ENCODE results near the gene ABL1.

The ABL1 gene

GRCh38 chr9:130869250-130869649 lies 34.2 kb downstream of the ABL1 start:
- peaks cover 3 to 41% (median 35%) of the 10 kb centered on the region in 5 donors for H3K4me1 ChIP-seq (ENCODE audit: control insufficient read depth in 5 of 5, insufficient read depth in 5 of 5, low read length in 5 of 5)
- H3K27ac ChIP-seq (ENCODE audit: low read depth, low read length) = no peak overlapping the region
- no peak overlapping the region for H3K9ac ChIP-seq (ENCODE audit: low read length in 5 of 5)
- H3K36me3 ChIP-seq (ENCODE audit: control insufficient read depth in 5 of 5, insufficient read depth in 5 of 5, low read length in 5 of 5) = peaks cover 2 to 60% (median 45%) of the 10 kb centered on the region in 5 donors
- no peaks in the 10 kb centered on the region for H3K9me3 ChIP-seq (ENCODE audit: control insufficient read depth in 5 of 5, low read length in 5 of 5)
- no peak overlapping the region for H3K4me3 ChIP-seq (ENCODE audit: low read depth in 1 of 5, low read length in 5 of 5)
- H3K27me3 ChIP-seq (ENCODE audit: control insufficient read depth in 5 of 5, insufficient read depth in 4 of 5, low read length in 5 of 5) = no peaks in the 10 kb centered on the region

- Histone ChIP-seq H3K36me3 (ENCODE audit: control insufficient read depth in 5 of 5, insufficient read depth in 5 of 5, low read length in 5 of 5) (peaks cover 4 to 65% (median 53%) of the 10 kb centered on the region in 5 donors), H3K4me1 (ENCODE audit: control insufficient read depth in 5 of 5, insufficient read depth in 5 of 5, low read length in 5 of 5) (peaks cover 3 to 41% (median 30%) of the 10 kb centered on the region in 5 donors)
These were observed 35.7 kb downstream of the ABL1 start for GRCh38 chr9:130870491-130871381.

GRCh38 chr9:130871395-130872062 lies 36.5 kb downstream of the ABL1 start:
- H3K36me3 ChIP-seq (ENCODE audit: control insufficient read depth in 5 of 5, insufficient read depth in 5 of 5, low read length in 5 of 5) = peaks cover 4 to 70% (median 53%) of the 10 kb centered on the region in 5 donors
- H3K4me1 ChIP-seq (ENCODE audit: control insufficient read depth in 5 of 5, insufficient read depth in 5 of 5, low read length in 5 of 5) = peaks cover 1 to 36% (median 25%) of the 10 kb centered on the region in 5 donors
- H3K27ac ChIP-seq (ENCODE audit: low read depth, low read length) = no peak overlapping the region

More at GRCh38 chr9:130870491-130871381, 35.7 kb downstream of the ABL1 start:
- Histone ChIP-seq H3K27me3 (ENCODE audit: control insufficient read depth in 5 of 5, insufficient read depth in 4 of 5, low read length in 5 of 5) (no peaks in the 10 kb centered on the region), H3K9ac (ENCODE audit: low read length in 5 of 5) (no peak overlapping the region), H3K9me3 (ENCODE audit: control insufficient read depth in 5 of 5, low read length in 5 of 5) (no peaks in the 10 kb centered on the region), H3K4me3 (ENCODE audit: low read depth in 1 of 5, low read length in 5 of 5) (no peak overlapping the region), H3K27ac (ENCODE audit: low read depth, low read length) (no peak overlapping the region)

DNA sequence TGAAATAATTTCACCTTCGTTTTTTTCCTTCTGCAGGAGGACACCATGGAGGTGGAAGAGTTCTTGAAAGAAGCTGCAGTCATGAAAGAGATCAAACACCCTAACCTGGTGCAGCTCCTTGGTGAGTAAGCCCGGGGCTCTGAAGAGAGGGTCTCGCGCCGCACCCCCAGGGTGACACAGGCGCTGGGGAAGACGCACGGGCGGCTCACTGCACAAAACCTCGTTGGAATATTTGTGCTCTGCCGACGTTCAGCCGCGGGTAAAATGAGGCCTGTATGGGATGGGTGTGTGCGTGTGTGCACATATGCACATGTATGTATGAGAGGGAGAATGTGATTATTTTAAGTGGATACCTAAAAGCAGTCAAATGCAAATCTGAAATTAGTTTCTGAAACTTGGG lies 37.0 kb downstream of the ABL1 start:
- Histone ChIP-seq H3K27ac (ENCODE audit: low read depth, low read length) (no peak overlapping the region), H3K36me3 (ENCODE audit: control insufficient read depth in 5 of 5, insufficient read depth in 5 of 5, low read length in 5 of 5) (peaks cover 4 to 73% (median 55%) of the 10 kb centered on the region in 5 donors), H3K4me1 (ENCODE audit: control insufficient read depth in 5 of 5, insufficient read depth in 5 of 5, low read length in 5 of 5) (peaks cover 0 to 35% (median 21%) of the 10 kb centered on the region in 5 donors), H3K27me3 (ENCODE audit: control insufficient read depth in 5 of 5, insufficient read depth in 4 of 5, low read length in 5 of 5) (no peaks in the 10 kb centered on the region), H3K9me3 (ENCODE audit: control insufficient read depth in 5 of 5, low read length in 5 of 5) (no peaks in the 10 kb centered on the region), H3K9ac (ENCODE audit: low read length in 5 of 5) (no peak overlapping the region), H3K4me3 (ENCODE audit: low read depth in 1 of 5, low read length in 5 of 5) (no peak overlapping the region)

More at GRCh38 chr9:130871395-130872062, 36.5 kb downstream of the ABL1 start:
- no peak overlapping the region for H3K4me3 ChIP-seq (ENCODE audit: low read depth in 1 of 5, low read length in 5 of 5)
- no peak overlapping the region for H3K9ac ChIP-seq (ENCODE audit: low read length in 5 of 5)
- H3K9me3 ChIP-seq (ENCODE audit: control insufficient read depth in 5 of 5, low read length in 5 of 5) = no peaks in the 10 kb centered on the region
- H3K27me3 ChIP-seq (ENCODE audit: control insufficient read depth in 5 of 5, insufficient read depth in 4 of 5, low read length in 5 of 5) = no peaks in the 10 kb centered on the region

DNA sequence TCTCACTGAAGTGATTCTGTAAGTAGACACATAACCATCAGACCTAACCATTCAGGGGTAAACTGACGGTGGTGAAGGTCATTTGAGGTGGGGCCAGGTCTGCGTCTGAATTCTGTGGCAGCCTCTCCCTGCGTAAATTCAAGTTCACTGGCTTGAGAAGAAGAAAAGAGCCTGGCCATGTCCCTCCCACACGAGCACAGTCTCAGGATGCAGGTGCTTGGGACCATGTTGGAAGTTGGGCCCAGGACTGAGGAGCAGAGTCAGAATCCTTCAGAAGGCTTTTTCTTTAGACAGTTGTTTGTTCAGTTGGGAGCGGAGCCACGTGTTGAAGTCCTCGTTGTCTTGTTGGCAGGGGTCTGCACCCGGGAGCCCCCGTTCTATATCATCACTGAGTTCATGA lies 37.5 kb downstream of the ABL1 start:
- Histone ChIP-seq H3K9me3 (ENCODE audit: control insufficient read depth in 5 of 5, low read length in 5 of 5) (no peaks in the 10 kb centered on the region), H3K27ac (ENCODE audit: low read depth, low read length) (no peak overlapping the region), H3K4me3 (ENCODE audit: low read depth in 1 of 5, low read length in 5 of 5) (no peak overlapping the region), H3K9ac (ENCODE audit: low read length in 5 of 5) (no peak overlapping the region), H3K27me3 (ENCODE audit: control insufficient read depth in 5 of 5, insufficient read depth in 4 of 5, low read length in 5 of 5) (no peaks in the 10 kb centered on the region), H3K4me1 (ENCODE audit: control insufficient read depth in 5 of 5, insufficient read depth in 5 of 5, low read length in 5 of 5) (peaks cover 0 to 35% (median 23%) of the 10 kb centered on the region in 5 donors), H3K36me3 (ENCODE audit: control insufficient read depth in 5 of 5, insufficient read depth in 5 of 5, low read length in 5 of 5) (peaks cover 4 to 69% (median 56%) of the 10 kb centered on the region in 5 donors)

DNA sequence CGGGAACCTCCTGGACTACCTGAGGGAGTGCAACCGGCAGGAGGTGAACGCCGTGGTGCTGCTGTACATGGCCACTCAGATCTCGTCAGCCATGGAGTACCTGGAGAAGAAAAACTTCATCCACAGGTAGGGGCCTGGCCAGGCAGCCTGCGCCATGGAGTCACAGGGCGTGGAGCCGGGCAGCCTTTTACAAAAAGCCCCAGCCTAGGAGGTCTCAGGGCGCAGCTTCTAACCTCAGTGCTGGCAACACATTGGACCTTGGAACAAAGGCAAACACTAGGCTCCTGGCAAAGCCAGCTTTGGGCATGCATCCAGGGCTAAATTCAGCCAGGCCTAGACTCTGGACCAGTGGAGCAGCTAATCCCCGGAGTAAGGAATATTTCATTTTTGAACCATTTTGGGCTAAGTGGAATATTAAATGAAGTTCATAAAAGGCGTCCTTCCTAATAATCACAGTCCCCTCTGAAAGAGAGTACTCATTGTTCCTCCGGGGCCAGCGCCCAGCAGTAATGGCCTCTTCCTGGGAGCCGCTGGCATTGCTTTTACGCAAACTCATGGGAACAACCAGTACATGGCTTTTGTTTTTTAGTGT lies 38.0 kb downstream of the ABL1 start:
- no peaks in the 10 kb centered on the region for H3K27me3 ChIP-seq (ENCODE audit: control insufficient read depth in 5 of 5, insufficient read depth in 4 of 5, low read length in 5 of 5)
- no peak overlapping the region for H3K27ac ChIP-seq (ENCODE audit: low read depth, low read length)
- no peak overlapping the region for H3K9ac ChIP-seq (ENCODE audit: low read length in 5 of 5)
- H3K36me3 ChIP-seq (ENCODE audit: control insufficient read depth in 5 of 5, insufficient read depth in 5 of 5, low read length in 5 of 5) = peaks cover 4 to 68% (median 56%) of the 10 kb centered on the region in 5 donors
- H3K4me3 ChIP-seq (ENCODE audit: low read depth in 1 of 5, low read length in 5 of 5) = no peak overlapping the region
- H3K4me1 ChIP-seq (ENCODE audit: control insufficient read depth in 5 of 5, insufficient read depth in 5 of 5, low read length in 5 of 5) = peaks cover 0 to 36% (median 22%) of the 10 kb centered on the region in 5 donors
- H3K9me3 ChIP-seq (ENCODE audit: control insufficient read depth in 5 of 5, low read length in 5 of 5) = no peaks in the 10 kb centered on the region

DNA sequence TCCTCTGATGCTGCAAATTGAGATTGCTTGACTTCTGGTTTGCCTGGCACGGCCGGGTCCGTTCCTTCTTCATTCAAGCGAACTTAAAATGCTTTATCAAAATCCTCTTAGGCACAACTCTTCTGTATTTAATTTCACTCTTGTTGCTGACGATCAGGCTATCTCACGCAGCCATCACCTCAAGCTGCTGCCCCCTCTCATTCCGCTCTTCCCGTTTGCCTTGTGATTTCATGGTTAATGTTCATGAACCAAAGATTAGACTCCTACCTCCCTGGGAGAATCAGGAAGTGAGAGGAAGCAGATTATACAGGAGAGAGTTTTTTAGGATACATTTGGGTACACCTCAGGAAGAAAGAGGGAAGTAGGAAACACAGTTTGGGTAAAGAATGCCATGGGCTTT lies 38.9 kb downstream of the ABL1 start:
- peaks cover 0 to 40% (median 22%) of the 10 kb centered on the region in 5 donors for H3K4me1 ChIP-seq (ENCODE audit: control insufficient read depth in 5 of 5, insufficient read depth in 5 of 5, low read length in 5 of 5)
- H3K9ac ChIP-seq (ENCODE audit: low read length in 5 of 5) = no peak overlapping the region
- no peak overlapping the region for H3K27ac ChIP-seq (ENCODE audit: low read depth, low read length)
- H3K9me3 ChIP-seq (ENCODE audit: control insufficient read depth in 5 of 5, low read length in 5 of 5) = no peaks in the 10 kb centered on the region
- peaks cover 7 to 77% (median 64%) of the 10 kb centered on the region in 5 donors for H3K36me3 ChIP-seq (ENCODE audit: control insufficient read depth in 5 of 5, insufficient read depth in 5 of 5, low read length in 5 of 5)
- no peak overlapping the region for H3K4me3 ChIP-seq (ENCODE audit: low read depth in 1 of 5, low read length in 5 of 5)
- H3K27me3 ChIP-seq (ENCODE audit: control insufficient read depth in 5 of 5, insufficient read depth in 4 of 5, low read length in 5 of 5) = no peaks in the 10 kb centered on the region

GRCh38 chr9:130874783-130875182 lies 39.7 kb downstream of the ABL1 start:
- no peaks in the 10 kb centered on the region for H3K9me3 ChIP-seq (ENCODE audit: control insufficient read depth in 5 of 5, low read length in 5 of 5)
- H3K4me3 ChIP-seq (ENCODE audit: low read depth in 1 of 5, low read length in 5 of 5) = no peak overlapping the region
- H3K27me3 ChIP-seq (ENCODE audit: control insufficient read depth in 5 of 5, insufficient read depth in 4 of 5, low read length in 5 of 5) = no peaks in the 10 kb centered on the region
- no peak overlapping the region for H3K27ac ChIP-seq (ENCODE audit: low read depth, low read length)
- peaks cover 0 to 32% (median 17%) of the 10 kb centered on the region in 5 donors for H3K4me1 ChIP-seq (ENCODE audit: control insufficient read depth in 5 of 5, insufficient read depth in 5 of 5, low read length in 5 of 5)
- H3K9ac ChIP-seq (ENCODE audit: low read length in 5 of 5) = no peak overlapping the region
- H3K36me3 ChIP-seq (ENCODE audit: control insufficient read depth in 5 of 5, insufficient read depth in 5 of 5, low read length in 5 of 5) = peaks cover 15 to 81% (median 69%) of the 10 kb centered on the region in 5 donors

- Histone ChIP-seq H3K36me3 (ENCODE audit: control insufficient read depth in 5 of 5, insufficient read depth in 5 of 5, low read length in 5 of 5) (peaks cover 15 to 88% (median 80%) of the 10 kb centered on the region in 5 donors), H3K9ac (ENCODE audit: low read length in 5 of 5) (no peak overlapping the region), H3K27me3 (ENCODE audit: control insufficient read depth in 5 of 5, insufficient read depth in 4 of 5, low read length in 5 of 5) (no peaks in the 10 kb centered on the region), H3K4me3 (ENCODE audit: low read depth in 1 of 5, low read length in 5 of 5) (no peak overlapping the region), H3K4me1 (ENCODE audit: control insufficient read depth in 5 of 5, insufficient read depth in 5 of 5, low read length in 5 of 5) (peaks cover 0 to 31% (median 17%) of the 10 kb centered on the region in 5 donors), H3K9me3 (ENCODE audit: control insufficient read depth in 5 of 5, low read length in 5 of 5) (no peaks in the 10 kb centered on the region), H3K27ac (ENCODE audit: low read depth, low read length) (peak overlapping the region; percentile 69)
These were observed 42.2 kb downstream of the ABL1 start for GRCh38 chr9:130877300-130877699.
